T-cell (primary cell): ENCODE measurements around the gene SLAMF7. TPM values are rescaled to one million over a fixed set of nuclear protein-coding genes. Genes with fewer than 3 reads are reported as not detected.
A peak's percentile ranks its signal among the peaks of the same experiment; 100 is the strongest.

Experiments
- ATAC-seq, 4 experiments: fragments of 200-7000 bp in 3 of 4; fragments of 150-1000 bp in 1 of 4; cut with Tn5 transposase; replicated peaks in 1 of 4; 1 replicate in 3 of 4; 2 replicates in 1 of 4; pipeline ENCODE4 v1.10.0; 2021; ENCODE audit warnings: moderate library complexity in 3 of 4, mild to moderate bottlenecking in 2 of 4, moderate number of reproducible peaks in 1 of 4
- CTCF ChIA-PET, 2 donors: fragments of 300-600 bp; sonication (Branson Sonifier 250); formaldehyde crosslinking; loops; one replicate each; lab custom pipeline; 2022; ENCODE audit warnings: antibody characterized with exemption in 2 of 2; lab: Charles Lee
- POLR2A ChIA-PET, 2 donors: fragments of 300-600 bp; sonication (Branson Sonifier 250); formaldehyde crosslinking; loops; one replicate each; lab custom pipeline; 2022; ENCODE audit warnings: antibody characterized with exemption in 2 of 2; lab: Charles Lee
- DNase-seq, 35 experiments: peaks; one replicate each; pipeline versions ENCODE4 v3.0.0 to v3.0.0-alpha.2; 2013 to 2023
- H3K27ac ChIP-seq: one replicate; pipeline ENCODE4 v1.5.1; 2013; ENCODE audit warnings: low read length
- H3K27me3 ChIP-seq, 2 experiments: replicated peaks in 1 of 2; 1 replicate in 1 of 2; 2 replicates in 1 of 2; pipeline versions ENCODE4 v1.6.1 to v1.7.0; 2013; ENCODE audit warnings: low read length in 1 of 2, mixed read lengths in 1 of 2; ENCODE audit not compliant: control insufficient read depth in 2 of 2, insufficient read depth in 2 of 2; ENCODE audit errors: extremely low read depth in 1 of 2
- H3K36me3 ChIP-seq, 2 donors: 1 replicate in 1 of 2; 2 replicates in 1 of 2; pipeline versions ENCODE4 v1.6.1 to v1.7.0; 2013; ENCODE audit warnings: low read length in 1 of 2; ENCODE audit not compliant: control insufficient read depth in 2 of 2, insufficient read depth in 1 of 2; ENCODE audit errors: extremely low read depth in 1 of 2
- H3K4me1 ChIP-seq, 2 experiments: 1 replicate in 1 of 2; 2 replicates in 1 of 2; pipeline versions ENCODE4 v1.6.1 to v1.7.0; 2013; ENCODE audit warnings: low read length in 2 of 2, mixed read lengths in 1 of 2; ENCODE audit not compliant: insufficient read depth in 2 of 2, control insufficient read depth in 1 of 2; ENCODE audit errors: extremely low read depth in 1 of 2
- H3K4me3 ChIP-seq, 2 donors: 1 replicate in 1 of 2; 2 replicates in 1 of 2; pipeline versions ENCODE4 v1.5.1 to v1.7.0; 2013; ENCODE audit warnings: mild to moderate bottlenecking in 2 of 2, low read length in 1 of 2, moderate library complexity in 1 of 2; ENCODE audit not compliant: control insufficient read depth in 1 of 2; ENCODE audit errors: extremely low read depth in 1 of 2
- H3K9me3 ChIP-seq: 2 replicates; pipeline ENCODE4 v1.7.0; 2013
- H3K27ac Mint-ChIP-seq, 2 donors: one replicate each; pipeline ENCODE4 v1.8.0; 2020 to 2021; ENCODE audit warnings: mild to moderate bottlenecking in 2 of 2, mixed read lengths in 2 of 2
- H3K27me3 Mint-ChIP-seq, 2 donors: one replicate each; pipeline ENCODE4 v1.8.0; 2021 to 2022; ENCODE audit warnings: mixed read lengths in 2 of 2
- H3K36me3 Mint-ChIP-seq: one replicate; pipeline ENCODE4 v1.8.0; 2021; ENCODE audit warnings: mixed read lengths
- H3K4me1 Mint-ChIP-seq, 3 donors: one replicate each; pipeline ENCODE4 v1.8.0; 2020 to 2022; ENCODE audit warnings: mixed read lengths in 3 of 3, mild to moderate bottlenecking in 1 of 3
- H3K4me3 Mint-ChIP-seq, 3 donors: one replicate each; pipeline ENCODE4 v1.8.0; 2020 to 2022; ENCODE audit warnings: mild to moderate bottlenecking in 3 of 3, mixed read lengths in 3 of 3, moderate library complexity in 3 of 3
- H3K9me3 Mint-ChIP-seq, 3 donors: one replicate each; pipeline ENCODE4 v1.8.0; 2020 to 2022; ENCODE audit warnings: mixed read lengths in 3 of 3
- WGBS: methylation state at CpG from one replicate; pipeline ENCODE4 v1.1.5; 2013; ENCODE audit warnings: missing lambda C conversion rate; ENCODE audit not compliant: insufficient coverage; 5-methylcytosine and 5-hydroxymethylcytosine counted together
- total RNA-seq, 35 experiments: library from RNA in 6 of 35; stranded (reverse) in 6 of 35; fragments of 120-200 nt in 1 of 35; gene quantifications; one replicate each; pipeline versions ENCODE4 v1.2.1 to v1.2.4 and lab custom pipeline; 2013 to 2026

The SLAMF7 gene
- total RNA-seq, 5 donors from 2014 or later (not counting 1 experiment from before 2014, with no cell fraction given): 9.5 to 32.0 (median 25.5) TPM

GRCh38 chr1:160706526-160707235, 32.4 kb upstream of the SLAMF7 start:
- H3K36me3 Mint-ChIP-seq: peaks cover 31% of the 10 kb centered on the region

GRCh38 chr1:160707236-160708064, 31.6 kb upstream of the SLAMF7 start:
- H3K27me3 Mint-ChIP-seq: no peaks in the 10 kb centered on the region
- no peaks in the 10 kb centered on the region for H3K9me3 Mint-ChIP-seq
- H3K9me3 ChIP-seq: no peaks in the 10 kb centered on the region
- H3K36me3 ChIP-seq: peaks cover 0 to 32% of the 10 kb centered on the region in 2 donors
- POLR2A ChIA-PET: interaction anchor here (0.6 to 1.2 kb wide), 7 partner anchors 13 to 410 kb away, joined by 3 to 4 read pairs (median 3); no protein-coding TSS in a partner anchor
- no peak overlapping the region for H3K27ac Mint-ChIP-seq
- 5% methylated on average over 4 of the region's 8 CpGs for WGBS
- peak overlapping the region; percentile 53 to 78 for H3K4me3 ChIP-seq
- H3K4me3 Mint-ChIP-seq: no peak overlapping the region
- peaks cover 26% of the 10 kb centered on the region for H3K36me3 Mint-ChIP-seq
- peak overlapping the region; percentile 95 for H3K27ac ChIP-seq
- peaks cover 59 to 66% of the 10 kb centered on the region in 2 experiments for H3K4me1 ChIP-seq
- CTCF ChIA-PET: interaction anchor here (0.7 to 3.7 kb wide), 12 partner anchors 8 to 90 kb away, joined by 3 to 19 read pairs (median 6); no protein-coding TSS in a partner anchor
- peaks cover 12 to 48% (median 46%) of the 10 kb centered on the region in 3 donors for H3K4me1 Mint-ChIP-seq
- H3K27me3 ChIP-seq: no peaks in the 10 kb centered on the region
- DNase-seq: peak in 1 of 35 experiments; percentile 65
- ATAC-seq: peak in 3 of 4 experiments; percentile 12 to 45 (median 28)

More at GRCh38 chr1:160706526-160707235, 32.4 kb upstream of the SLAMF7 start:
- no peak for DNase-seq
- Histone ChIP-seq H3K27me3 (no peaks in the 10 kb centered on the region), H3K36me3 (peaks cover 0 to 39% of the 10 kb centered on the region in 2 donors), H3K4me1 (peaks cover 59 to 67% of the 10 kb centered on the region in 2 experiments), H3K27ac (peak overlapping the region; percentile 95), H3K9me3 (no peaks in the 10 kb centered on the region), H3K4me3 (peak overlapping the region; percentile 44 to 78)
- Mint-ChIP-seq H3K4me1 (peaks cover 7 to 48% (median 46%) of the 10 kb centered on the region in 3 donors), H3K27me3 (no peaks in the 10 kb centered on the region), H3K4me3 (no peak overlapping the region), H3K9me3 (no peaks in the 10 kb centered on the region), H3K27ac (no peak overlapping the region)
- WGBS: no CpG with 5 or more reads among the region's 4 CpGs
- CTCF ChIA-PET: interaction anchor here in 1 of 2 donors (1.0 to 3.7 kb wide), 7 partner anchors 9 to 66 kb away, joined by 3 to 19 read pairs (median 8); no protein-coding TSS in a partner anchor
- POLR2A ChIA-PET: interaction anchor here in 1 of 2 donors (0.6 to 1.2 kb wide), 2 partner anchors 24 to 411 kb away, joined by 3 read pairs; no protein-coding TSS in a partner anchor
- ATAC-seq: no peak

GRCh38 chr1:160708118-160708517, 30.9 kb upstream of the SLAMF7 start:
- H3K27ac ChIP-seq: peak overlapping the region; percentile 95
- H3K36me3 ChIP-seq: peaks cover 0 to 25% of the 10 kb centered on the region in 2 donors
- peaks cover 60 to 66% of the 10 kb centered on the region in 2 experiments for H3K4me1 ChIP-seq
- H3K9me3 Mint-ChIP-seq: no peaks in the 10 kb centered on the region
- H3K27me3 Mint-ChIP-seq: no peaks in the 10 kb centered on the region
- no peaks in the 10 kb centered on the region for H3K9me3 ChIP-seq
- no peak overlapping the region for H3K4me3 Mint-ChIP-seq
- 0% methylated on average over 1 of the region's 4 CpGs for WGBS
- CTCF ChIA-PET: interaction anchor here (0.7 to 3.7 kb wide), 11 partner anchors 15 to 89 kb away, joined by 3 to 19 read pairs (median 5); no protein-coding TSS in a partner anchor
- peak overlapping the region; percentile 53 to 78 for H3K4me3 ChIP-seq
- no peak overlapping the region for H3K27ac Mint-ChIP-seq
- ATAC-seq (no peak), DNase-seq (no peak)
- POLR2A ChIA-PET: interaction anchor here (0.6 to 1.2 kb wide), 7 partner anchors 12 to 399 kb away, joined by 3 to 4 read pairs (median 3); no protein-coding TSS in a partner anchor
- H3K36me3 Mint-ChIP-seq: peaks cover 23% of the 10 kb centered on the region
- no peaks in the 10 kb centered on the region for H3K27me3 ChIP-seq
- H3K4me1 Mint-ChIP-seq: peaks cover 19 to 48% (median 46%) of the 10 kb centered on the region in 3 donors

- peak in 9 of 35 experiments; percentile 12 to 60 (median 23) for DNase-seq
- H3K4me3 ChIP-seq: peak overlapping the region; percentile 53 to 78
- H3K36me3 ChIP-seq: peaks cover 0 to 19% of the 10 kb centered on the region in 2 donors
- H3K4me1 ChIP-seq: peaks cover 61 to 63% of the 10 kb centered on the region in 2 experiments
- Mint-ChIP-seq H3K36me3 (peaks cover 16% of the 10 kb centered on the region), H3K4me3 (no peak overlapping the region), H3K9me3 (no peaks in the 10 kb centered on the region), H3K27ac (no peak overlapping the region), H3K4me1 (peaks cover 26 to 47% (median 45%) of the 10 kb centered on the region in 3 donors), H3K27me3 (no peaks in the 10 kb centered on the region)
- H3K27ac ChIP-seq: peak overlapping the region; percentile 95
- POLR2A ChIA-PET: interaction anchor here in 1 of 2 donors (1.0 kb wide), 1 partner anchor 11 kb away, joined by 3 read pairs; no protein-coding TSS in a partner anchor
- no peaks in the 10 kb centered on the region for H3K9me3 ChIP-seq
- 0% methylated on average over 4 of the region's 4 CpGs for WGBS
- ATAC-seq: peak; percentile 4 to 46 (median 36)
- no peaks in the 10 kb centered on the region for H3K27me3 ChIP-seq
- CTCF ChIA-PET: interaction anchor here in 1 of 2 donors (2.1 to 3.7 kb wide), 3 partner anchors 25 to 59 kb away, joined by 11 to 19 read pairs (median 14); no protein-coding TSS in a partner anchor
Measured at GRCh38 chr1:160708801-160709200, 30.2 kb upstream of the SLAMF7 start.

GRCh38 chr1:160709715-160710114, 29.3 kb upstream of the SLAMF7 start:
- ATAC-seq (no peak), DNase-seq (no peak)
- Histone ChIP-seq H3K36me3 (peaks cover 0 to 12% of the 10 kb centered on the region in 2 donors), H3K4me3 (peak overlapping the region; percentile 53 to 78), H3K27ac (peak overlapping the region; percentile 95), H3K9me3 (no peaks in the 10 kb centered on the region), H3K27me3 (no peaks in the 10 kb centered on the region), H3K4me1 (peaks cover 60 to 64% of the 10 kb centered on the region in 2 experiments)
- Mint-ChIP-seq H3K4me1 (peaks cover 31 to 47% (median 44%) of the 10 kb centered on the region in 3 donors), H3K9me3 (no peaks in the 10 kb centered on the region), H3K4me3 (no peak overlapping the region), H3K36me3 (peaks cover 9% of the 10 kb centered on the region), H3K27me3 (no peaks in the 10 kb centered on the region), H3K27ac (no peak overlapping the region)
- WGBS: no CpG with 5 or more reads among the region's 1 CpG
- POLR2A ChIA-PET: no interaction called here
- CTCF ChIA-PET: interaction anchor here in 1 of 2 donors (0.8 kb wide), 1 partner anchor 27 kb away, joined by 5 read pairs; no protein-coding TSS in a partner anchor
